ENCODE results near the gene KCNG2. TPM values are rescaled to one million over a fixed set of nuclear protein-coding genes. Genes with fewer than 3 reads are reported as not detected.

Gene KCNG2
- total and polyA plus RNA-seq, 2 of the 13 experiments (the other 11 are each of a cell fraction or from before 2014, with no cell fraction given) = not detected

- TF ChIP-seq SUZ12 (IDR thresholded peaks at IDR 0.05; ENCODE audit: low read depth, low read length) (no peak), FOXP1 (IDR thresholded peaks at IDR 0.05) (no peak), FOXP1 (CRISPR knock-in tag; IDR thresholded peaks at IDR 0.05) (no peak), POLR2A (IDR thresholded peaks at IDR 0.05; ENCODE audit: insufficient read depth in 1 of 2, low read depth in 2 of 2, low read length in 2 of 2) (peak in 1 of 2 experiments; percentile 22; a peak in 1 of 4 replicates), PTBP1 (IDR thresholded peaks at IDR 0.05; ENCODE audit: low read depth, low read length, poor library complexity, severe bottlenecking) (no peak), ZSCAN20 (CRISPR knock-in tag; IDR thresholded peaks at IDR 0.05; ENCODE audit: borderline replicate concordance) (no peak), BCL3 (CRISPR knock-in tag; IDR thresholded peaks at IDR 0.05) (no peak)
- H3K79me2 ChIP-seq (ENCODE audit: insufficient read depth, low read length) = no peaks in the 10 kb centered on the region
- H3K4me3 ChIP-seq (replicated peaks in 1 of 3; ENCODE audit: insufficient read depth in 1 of 3, low read depth in 2 of 3, low read length in 3 of 3) = no peak overlapping the region
- intact Hi-C loops (cut with micrococcal nuclease; ENCODE audit: unreplicated experiment) (no loop called here), in situ Hi-C loops (cut with HindIII; ENCODE audit: extremely low pct_ligation_motif_present, low pct_unique_long_range_greater_than_20kb) (no loop called here)
- no peak for DNase-seq (ENCODE audit: low spot score)
- no peak overlapping the region for H3K27ac ChIP-seq (ENCODE audit: extremely low read length, insufficient read depth, low read length)
- H2AFZ ChIP-seq (ENCODE audit: low read length) = no peak overlapping the region
- H4K20me1 ChIP-seq (ENCODE audit: insufficient read depth, low read length) = peaks cover 9% of the 10 kb centered on the region; the same call in 1 of the 2 replicates
- H3K9ac ChIP-seq (ENCODE audit: insufficient read depth, low read depth, low read length) = no peak overlapping the region
- H3K4me2 ChIP-seq (ENCODE audit: low read depth, low read length) = no peak overlapping the region
- ATAC-seq = no peak
- peaks cover 3 to 5% of the 10 kb centered on the region in 2 experiments; a peak in 2 of 5 replicates for H3K36me3 ChIP-seq (replicated peaks in 1 of 2; ENCODE audit: control insufficient read depth in 1 of 2, insufficient read depth in 2 of 2, low read length in 2 of 2)
- 100% methylated on average over 10 of the region's 20 CpGs for WGBS (ENCODE audit: low lambda C conversion rate)
- H3K27me3 ChIP-seq (ENCODE audit: control insufficient read depth in 1 of 2, insufficient read depth in 2 of 2, low read length in 2 of 2) = no peaks in the 10 kb centered on the region
- POLR2A ChIA-PET = no interaction called here
- H3K4me1 ChIP-seq (ENCODE audit: insufficient read depth, low read length) = no peaks in the 10 kb centered on the region
- CTCF ChIA-PET (ENCODE audit: low intra/inter-chr PET ratio, low total read pairs) = no interaction called here
- no TSS peak for BruUV-seq (replicated peaks)
- no peak for FAIRE-seq
- H3K9me3 ChIP-seq (ENCODE audit: low read length) = peaks cover 3% of the 10 kb centered on the region; the same call in 1 of the 2 replicates
These were observed 104.9 kb downstream of the KCNG2 start for GRCh38 chr18:79902640-79903039.

- no TSS peak for BruUV-seq (replicated peaks)
- Histone ChIP-seq H3K4me2 (ENCODE audit: low read depth, low read length) (no peak overlapping the region), H3K27me3 (ENCODE audit: control insufficient read depth in 1 of 2, insufficient read depth in 2 of 2, low read length in 2 of 2) (no peaks in the 10 kb centered on the region), H3K27ac (ENCODE audit: extremely low read length, insufficient read depth, low read length) (no peak overlapping the region), H3K9ac (ENCODE audit: insufficient read depth, low read depth, low read length) (no peak overlapping the region), H3K4me1 (ENCODE audit: insufficient read depth, low read length) (no peaks in the 10 kb centered on the region), H3K9me3 (ENCODE audit: low read length) (no peaks in the 10 kb centered on the region), H3K4me3 (replicated peaks in 1 of 3; ENCODE audit: insufficient read depth in 1 of 3, low read depth in 2 of 3, low read length in 3 of 3) (no peak overlapping the region), H4K20me1 (ENCODE audit: insufficient read depth, low read length) (peaks cover 9% of the 10 kb centered on the region; the same call in 1 of the 2 replicates), H2AFZ (ENCODE audit: low read length) (no peak overlapping the region), H3K36me3 (replicated peaks in 1 of 2; ENCODE audit: control insufficient read depth in 1 of 2, insufficient read depth in 2 of 2, low read length in 2 of 2) (peaks cover 3 to 6% of the 10 kb centered on the region in 2 experiments; a peak in 2 of 5 replicates), H3K79me2 (ENCODE audit: insufficient read depth, low read length) (no peaks in the 10 kb centered on the region)
- no peak for FAIRE-seq
- in situ Hi-C loops (cut with HindIII; ENCODE audit: extremely low pct_ligation_motif_present, low pct_unique_long_range_greater_than_20kb) = no loop called here
- WGBS (ENCODE audit: low lambda C conversion rate) = 95% methylated on average over 15 of the region's 28 CpGs
- intact Hi-C loops (cut with micrococcal nuclease; ENCODE audit: unreplicated experiment) = no loop called here
- ChIA-PET POLR2A (no interaction called here), CTCF (ENCODE audit: low intra/inter-chr PET ratio, low total read pairs) (no interaction called here)
- ATAC-seq = no peak
- DNase-seq (ENCODE audit: low spot score) = no peak
- TF ChIP-seq IRF1 (CRISPR knock-in tag; IDR thresholded peaks at IDR 0.05; ENCODE audit: low read depth) (no peak), ZNF451 (CRISPR knock-in tag; IDR thresholded peaks at IDR 0.05) (no peak), SAP130 (CRISPR knock-in tag; IDR thresholded peaks at IDR 0.05; ENCODE audit: low read depth) (no peak), NPAS2 (CRISPR knock-in tag; IDR thresholded peaks at IDR 0.05; ENCODE audit: borderline replicate concordance) (no peak), ZNF569 (CRISPR knock-in tag; IDR thresholded peaks at IDR 0.05; ENCODE audit: borderline replicate concordance) (no peak), SMAD9 (CRISPR knock-in tag; IDR thresholded peaks at IDR 0.05) (no peak), ZC3H4 (CRISPR knock-in tag; IDR thresholded peaks at IDR 0.05; ENCODE audit: borderline replicate concordance) (no peak), ATF6 (CRISPR knock-in tag; conservative IDR thresholded peaks at IDR 0.05) (no peak)
These were observed 105.4 kb downstream of the KCNG2 start for GRCh38 chr18:79903071-79903635.

Measured in HepG2 (cell line).